ENCODE results near the gene TANK.
"Not testable (repeated sequence)": the region's sequence is repeated elsewhere in the genome, so short reads cannot be mapped to it uniquely, and the experiment has no call there.

The TANK gene

DNA sequence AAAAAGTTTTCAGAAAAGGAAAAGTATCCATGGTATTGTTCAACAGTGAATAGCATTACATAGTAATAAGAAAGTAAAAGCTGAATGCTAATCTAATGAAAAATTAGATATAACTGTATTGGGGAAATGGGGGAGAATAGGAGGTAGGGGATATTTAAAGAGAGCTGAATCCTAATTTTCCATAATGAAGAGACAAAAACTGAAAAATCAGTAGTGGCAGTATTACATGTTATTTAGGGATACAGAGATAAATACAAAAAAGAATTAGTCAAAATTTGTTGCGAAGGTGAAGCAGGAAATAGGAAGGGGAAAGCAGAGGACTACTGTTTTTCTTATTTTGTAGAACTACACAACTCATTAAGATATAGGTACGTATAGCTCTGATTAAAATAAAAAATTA is 9.1 kb downstream of the TANK start:
- Histone ChIP-seq H3K27me3 (ENCODE audit: insufficient read depth, low read length) (no peaks in the 10 kb centered on the region), H3K4me1 (ENCODE audit: control insufficient read depth, insufficient read depth, low read length, unreplicated experiment) (peaks cover 39% of the 10 kb centered on the region), H3K79me2 (ENCODE audit: control insufficient read depth, insufficient read depth, low read length, unreplicated experiment) (peaks cover 66% of the 10 kb centered on the region), H3K4me3 (ENCODE audit: low read depth, low read length) (no peak overlapping the region), H3K36me3 (ENCODE audit: insufficient read depth, low read length) (peaks cover 30% of the 10 kb centered on the region), H3K27ac (ENCODE audit: low read depth, low read length) (no peak overlapping the region), H2AFZ (ENCODE audit: low read length, unreplicated experiment) (no peak overlapping the region)

DNA sequence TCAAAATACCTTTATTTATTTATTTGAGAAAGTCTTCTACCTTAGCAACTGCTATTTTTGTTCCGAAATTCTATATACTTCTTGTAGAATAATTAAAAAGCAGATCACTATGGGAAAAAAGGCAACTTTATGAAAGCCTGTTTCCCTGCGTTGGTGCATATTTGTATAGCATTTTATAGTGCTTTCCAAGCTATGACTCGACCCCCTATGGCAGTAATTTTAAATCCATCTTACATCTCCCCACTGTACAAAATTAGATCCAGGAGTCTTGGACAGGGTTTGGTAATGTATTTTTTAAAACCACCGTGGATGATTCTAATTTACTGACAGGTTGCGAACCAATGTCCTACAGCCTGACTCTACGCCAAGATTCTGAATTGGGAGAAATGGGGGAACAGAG is 10.1 kb downstream of the TANK start:
- Histone ChIP-seq H3K79me2 (ENCODE audit: control insufficient read depth, insufficient read depth, low read length, unreplicated experiment) (peaks cover 58% of the 10 kb centered on the region), H3K27ac (ENCODE audit: low read depth, low read length) (no peak overlapping the region), H3K27me3 (ENCODE audit: insufficient read depth, low read length) (no peaks in the 10 kb centered on the region), H3K36me3 (ENCODE audit: insufficient read depth, low read length) (peaks cover 28% of the 10 kb centered on the region), H3K4me3 (ENCODE audit: low read depth, low read length) (no peak overlapping the region), H2AFZ (ENCODE audit: low read length, unreplicated experiment) (no peak overlapping the region), H3K4me1 (ENCODE audit: control insufficient read depth, insufficient read depth, low read length, unreplicated experiment) (peaks cover 29% of the 10 kb centered on the region)

DNA sequence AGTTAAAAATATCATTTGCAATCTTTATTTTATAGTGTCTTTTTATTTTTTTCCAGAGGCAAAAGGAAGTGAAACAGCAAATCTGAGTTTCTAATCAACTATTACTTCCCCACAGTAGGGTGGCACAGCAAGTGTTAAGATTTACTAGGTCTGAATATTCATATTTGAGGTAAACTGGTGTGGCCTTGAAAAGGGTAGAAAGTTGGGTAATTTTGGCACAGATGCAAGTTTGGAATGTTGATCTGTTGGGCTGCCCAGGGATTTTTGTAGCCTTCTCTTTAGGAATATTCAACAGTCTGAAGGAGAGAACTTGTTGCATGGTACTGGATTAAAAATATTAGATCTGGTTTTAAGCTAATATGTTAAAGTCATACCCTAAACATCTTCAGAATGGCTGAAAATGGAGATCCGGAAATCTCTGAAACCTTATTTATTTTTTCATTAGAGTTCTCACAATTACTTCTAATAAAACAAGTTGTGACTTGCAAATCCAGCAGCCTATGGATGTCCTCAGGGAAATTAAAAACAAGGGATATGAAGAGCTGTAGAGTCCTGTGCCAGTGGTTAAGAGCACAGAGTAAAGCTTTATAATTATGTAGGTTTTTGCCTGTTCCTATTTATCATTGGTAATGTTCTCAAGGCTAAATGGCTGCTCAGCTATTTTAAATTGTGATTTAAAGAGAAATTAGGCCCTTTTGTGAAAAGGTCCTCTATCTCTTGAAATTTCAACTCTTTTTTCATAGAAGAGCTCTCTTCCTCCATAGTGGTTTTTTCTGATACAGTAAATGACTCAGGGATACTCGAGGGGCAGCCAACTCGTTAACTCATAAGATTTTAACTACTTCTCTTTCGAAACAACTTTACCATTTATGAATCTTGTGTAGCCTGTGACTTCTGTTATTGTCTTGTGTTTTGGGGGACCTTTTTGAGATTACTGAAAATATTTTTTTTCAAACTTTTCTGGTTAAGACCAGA is 11.0 kb downstream of the TANK start:
- peaks cover 22% of the 10 kb centered on the region for H3K4me1 ChIP-seq (ENCODE audit: control insufficient read depth, insufficient read depth, low read length, unreplicated experiment)
- peak overlapping the region; percentile 32 for H3K27ac ChIP-seq (ENCODE audit: low read depth, low read length)
- H2AFZ ChIP-seq (ENCODE audit: low read length, unreplicated experiment) = no peak overlapping the region
- peaks cover 29% of the 10 kb centered on the region for H3K36me3 ChIP-seq (ENCODE audit: insufficient read depth, low read length)
- no peaks in the 10 kb centered on the region for H3K27me3 ChIP-seq (ENCODE audit: insufficient read depth, low read length)
- H3K79me2 ChIP-seq (ENCODE audit: control insufficient read depth, insufficient read depth, low read length, unreplicated experiment) = peaks cover 61% of the 10 kb centered on the region
- H3K4me3 ChIP-seq (ENCODE audit: low read depth, low read length) = no peak overlapping the region

DNA sequence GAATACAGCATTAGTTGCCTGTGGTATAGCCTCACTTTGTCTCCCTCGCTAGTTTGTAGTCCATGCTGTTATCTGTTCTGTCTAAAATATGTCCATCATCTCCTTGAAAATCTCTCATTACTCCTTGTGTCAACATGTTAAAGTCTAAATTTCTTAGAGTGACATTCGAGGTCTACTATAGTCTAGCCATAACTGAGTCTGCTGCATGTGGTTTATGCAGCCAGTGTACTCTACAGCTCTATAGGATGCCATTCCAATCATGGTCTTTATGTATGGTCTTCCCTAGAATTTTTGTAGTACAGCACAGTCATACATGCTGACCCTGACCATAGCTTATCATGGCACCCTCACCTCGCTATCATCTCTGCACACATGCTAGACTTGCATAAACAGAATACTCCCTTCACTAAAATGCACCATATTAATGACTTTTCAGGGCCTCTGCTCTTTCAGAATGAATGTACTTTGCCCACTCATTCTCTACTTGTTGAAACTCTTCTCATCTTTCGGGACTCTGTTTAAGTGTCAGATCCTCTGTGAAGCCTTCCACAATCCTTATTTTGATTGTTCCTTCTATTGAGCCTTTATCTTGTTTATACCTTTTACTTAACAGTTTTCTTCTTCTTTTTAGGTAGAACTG is 12.8 kb downstream of the TANK start:
- H3K4me3 ChIP-seq (ENCODE audit: low read depth, low read length) = no peak overlapping the region
- no peak overlapping the region for H2AFZ ChIP-seq (ENCODE audit: low read length, unreplicated experiment)
- no peak overlapping the region for H3K27ac ChIP-seq (ENCODE audit: low read depth, low read length)
- peaks cover 12% of the 10 kb centered on the region for H3K4me1 ChIP-seq (ENCODE audit: control insufficient read depth, insufficient read depth, low read length, unreplicated experiment)
- H3K27me3 ChIP-seq (ENCODE audit: insufficient read depth, low read length) = no peaks in the 10 kb centered on the region
- peaks cover 33% of the 10 kb centered on the region for H3K36me3 ChIP-seq (ENCODE audit: insufficient read depth, low read length)
- peaks cover 53% of the 10 kb centered on the region for H3K79me2 ChIP-seq (ENCODE audit: control insufficient read depth, insufficient read depth, low read length, unreplicated experiment)

DNA sequence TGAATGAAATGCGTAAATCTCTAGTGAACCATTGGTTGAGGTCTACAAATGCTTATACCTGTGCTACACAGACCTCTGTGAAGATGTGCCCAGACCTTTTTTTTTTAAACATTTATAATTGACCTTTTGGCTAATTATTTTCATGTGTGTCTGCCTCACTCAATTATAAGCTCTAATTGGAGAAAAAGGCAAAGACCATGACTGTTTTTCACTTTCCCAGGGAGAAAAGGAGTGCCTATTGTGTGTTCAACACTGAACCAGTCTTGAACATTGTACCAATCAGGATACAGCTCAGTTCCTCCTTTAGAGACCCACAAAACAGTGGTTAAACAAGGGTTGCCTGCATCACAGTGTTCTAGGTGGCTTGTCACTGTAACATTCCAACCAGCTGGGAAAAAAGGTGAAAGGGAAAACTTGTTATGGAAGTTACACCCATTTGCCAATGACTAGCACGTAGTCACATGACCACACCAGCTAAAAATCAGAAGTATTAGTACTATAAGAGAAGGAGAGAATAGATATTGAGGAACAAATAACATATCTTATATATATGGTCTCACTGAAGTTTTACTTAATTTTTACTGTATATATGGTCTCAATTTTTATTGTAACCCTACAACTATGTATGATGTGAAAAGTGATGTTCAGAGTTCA is 13.4 kb downstream of the TANK start:
- Histone ChIP-seq H2AFZ (ENCODE audit: low read length, unreplicated experiment) (no peak overlapping the region), H3K4me3 (ENCODE audit: low read depth, low read length) (no peak overlapping the region), H3K27me3 (ENCODE audit: insufficient read depth, low read length) (no peaks in the 10 kb centered on the region), H3K27ac (ENCODE audit: low read depth, low read length) (no peak overlapping the region), H3K36me3 (ENCODE audit: insufficient read depth, low read length) (peaks cover 35% of the 10 kb centered on the region), H3K4me1 (ENCODE audit: control insufficient read depth, insufficient read depth, low read length, unreplicated experiment) (peaks cover 12% of the 10 kb centered on the region), H3K79me2 (ENCODE audit: control insufficient read depth, insufficient read depth, low read length, unreplicated experiment) (peaks cover 48% of the 10 kb centered on the region)

DNA sequence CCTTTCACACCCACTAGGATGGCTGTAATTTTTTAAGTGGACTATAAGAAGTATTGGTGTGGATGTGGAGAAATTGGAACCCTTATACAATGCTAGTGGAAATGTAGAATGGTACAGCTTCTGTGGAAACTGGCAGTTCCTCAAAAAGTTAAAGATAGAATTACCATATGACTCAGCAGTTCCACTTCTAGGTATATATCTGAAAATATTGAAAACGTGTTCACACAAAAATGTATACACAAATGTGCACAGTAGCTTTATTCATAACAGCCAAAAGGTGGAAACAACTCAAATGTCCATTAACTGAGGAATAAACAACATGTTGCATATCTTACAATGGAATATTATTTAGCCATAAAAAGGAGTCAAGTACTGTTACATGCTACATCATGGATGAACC is 17.7 kb downstream of the TANK start:
- H3K36me3 ChIP-seq (ENCODE audit: insufficient read depth, low read length) = peaks cover 58% of the 10 kb centered on the region
- peaks cover 21% of the 10 kb centered on the region for H3K79me2 ChIP-seq (ENCODE audit: control insufficient read depth, insufficient read depth, low read length, unreplicated experiment)
- no peak overlapping the region for H2AFZ ChIP-seq (ENCODE audit: low read length, unreplicated experiment)

DNA sequence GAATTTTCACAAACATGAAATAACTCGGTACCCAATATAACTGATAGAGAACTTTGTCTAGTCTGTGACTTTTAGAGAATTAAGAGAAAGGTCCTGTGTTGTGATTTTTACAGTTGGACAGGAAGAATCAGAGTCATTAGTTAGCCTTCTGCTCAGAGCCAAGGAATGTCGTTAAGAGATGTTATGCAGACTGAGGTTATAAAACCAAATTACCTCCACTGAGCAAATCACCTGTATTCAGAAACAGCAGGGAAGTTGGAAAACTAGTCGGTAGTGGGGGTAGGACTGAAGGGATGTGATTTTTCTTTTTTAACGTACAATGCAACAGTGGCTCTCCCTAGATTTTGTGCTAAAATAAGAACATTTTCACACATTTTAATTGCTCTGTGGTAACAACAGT is 18.5 kb downstream of the TANK start:
- H3K4me3 ChIP-seq (ENCODE audit: low read depth, low read length) = no peak overlapping the region
- H3K36me3 ChIP-seq (ENCODE audit: insufficient read depth, low read length) = peaks cover 50% of the 10 kb centered on the region
- no peak overlapping the region for H3K27ac ChIP-seq (ENCODE audit: low read depth, low read length)
- no peaks in the 10 kb centered on the region for H3K27me3 ChIP-seq (ENCODE audit: insufficient read depth, low read length)
- H3K4me1 ChIP-seq (ENCODE audit: control insufficient read depth, insufficient read depth, low read length, unreplicated experiment) = no peaks in the 10 kb centered on the region
- peaks cover 13% of the 10 kb centered on the region for H3K79me2 ChIP-seq (ENCODE audit: control insufficient read depth, insufficient read depth, low read length, unreplicated experiment)
- H2AFZ ChIP-seq (ENCODE audit: low read length, unreplicated experiment) = no peak overlapping the region

More for the DNA sequence above, 17.7 kb downstream of the TANK start:
- Histone ChIP-seq H3K27ac (ENCODE audit: low read depth, low read length) (no peak overlapping the region), H3K4me3 (ENCODE audit: low read depth, low read length) (no peak overlapping the region), H3K4me1 (ENCODE audit: control insufficient read depth, insufficient read depth, low read length, unreplicated experiment) (no peaks in the 10 kb centered on the region), H3K27me3 (ENCODE audit: insufficient read depth, low read length) (no peaks in the 10 kb centered on the region)

DNA sequence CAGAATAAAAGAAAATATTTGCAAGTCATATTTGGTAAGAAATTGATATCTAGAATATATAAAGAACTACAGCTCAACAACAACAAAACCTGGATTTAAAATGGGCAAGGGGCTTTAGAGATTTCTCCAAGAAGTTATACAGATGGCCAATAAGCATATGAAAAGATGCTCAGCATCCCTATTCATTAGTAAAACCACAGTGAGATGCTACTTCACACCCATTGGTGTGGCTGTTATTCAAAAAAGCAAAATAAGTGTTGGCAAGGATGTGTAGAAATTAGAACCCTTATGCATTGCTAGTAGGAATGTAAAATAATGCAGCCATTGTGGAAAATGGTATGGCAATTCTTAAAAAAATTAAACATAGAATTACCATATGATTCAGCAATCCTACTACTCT is 29.8 kb downstream of the TANK start:
- Histone ChIP-seq H3K4me1 (ENCODE audit: control insufficient read depth, insufficient read depth, low read length, unreplicated experiment) (no peaks in the 10 kb centered on the region), H3K79me2 (ENCODE audit: control insufficient read depth, insufficient read depth, low read length, unreplicated experiment) (no peaks in the 10 kb centered on the region), H2AFZ (ENCODE audit: low read length, unreplicated experiment) (no peak overlapping the region), H3K36me3 (ENCODE audit: insufficient read depth, low read length) (peaks cover 28% of the 10 kb centered on the region), H3K27ac (ENCODE audit: low read depth, low read length) (no peak overlapping the region), H3K27me3 (ENCODE audit: insufficient read depth, low read length) (no peaks in the 10 kb centered on the region), H3K4me3 (ENCODE audit: low read depth, low read length) (no peak overlapping the region)

DNA sequence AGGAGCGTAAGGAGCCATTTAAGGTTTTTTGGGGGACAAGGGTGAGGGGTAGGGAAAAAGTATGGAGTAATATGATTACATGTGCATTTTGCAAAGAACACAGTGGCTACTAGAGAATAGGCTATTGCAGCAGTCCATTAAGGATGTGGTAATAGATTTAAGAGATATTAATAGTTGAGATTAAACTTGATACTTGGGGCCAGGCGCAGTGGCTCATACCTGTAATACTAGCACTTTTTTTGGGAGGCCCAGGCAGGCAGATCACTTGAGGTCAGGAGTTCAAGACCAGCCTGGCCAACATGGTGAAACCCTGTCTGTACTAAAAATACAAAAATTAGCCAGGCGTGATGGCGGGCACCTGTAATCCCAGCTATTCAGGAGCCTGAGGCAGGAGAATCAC is 35.4 kb downstream of the TANK start:
- not testable (repeated sequence) for H3K4me3 ChIP-seq (ENCODE audit: low read depth, low read length); H3K27me3 ChIP-seq (ENCODE audit: insufficient read depth, low read length)
- H3K36me3 ChIP-seq (ENCODE audit: insufficient read depth, low read length) = peaks cover 19% of the 10 kb centered on the region

DNA sequence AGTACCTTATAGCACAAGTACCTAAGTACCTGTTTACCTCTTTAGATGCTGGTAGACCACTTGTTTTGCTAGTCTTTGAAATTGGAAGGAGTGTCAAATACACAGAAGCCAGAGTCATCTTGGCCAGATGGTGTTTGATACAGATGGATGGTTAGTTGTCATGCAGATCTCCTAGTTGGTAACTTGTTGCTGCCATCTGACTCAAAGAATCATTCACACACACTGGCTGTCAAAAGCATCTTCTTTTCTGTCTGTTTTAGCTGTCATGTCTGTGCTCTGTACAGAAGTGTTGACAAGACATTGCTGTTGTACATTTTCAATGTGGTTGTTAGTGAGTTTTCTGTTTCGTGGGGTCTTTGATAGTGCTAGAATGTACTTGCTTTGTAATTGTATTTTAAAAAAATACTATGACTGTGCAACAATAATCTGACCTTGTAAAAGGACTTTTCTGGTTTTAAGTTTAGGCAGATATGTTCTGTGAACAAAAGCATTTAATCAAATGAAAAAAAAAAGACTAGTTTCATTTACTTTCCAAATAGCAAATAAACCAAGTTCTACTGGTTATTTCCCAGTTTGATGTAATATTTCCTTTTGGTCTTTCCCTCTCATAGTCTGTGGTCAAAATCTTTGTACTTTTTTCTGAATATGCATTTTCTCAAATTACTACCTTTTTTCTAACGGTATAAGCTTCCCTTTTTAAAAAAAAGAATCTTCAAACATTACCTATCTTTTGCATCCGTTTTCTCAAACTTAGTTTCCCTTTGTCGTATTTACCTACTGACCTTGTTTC is 39.9 kb downstream of the TANK start:
- no peak overlapping the region for H3K4me3 ChIP-seq (ENCODE audit: low read depth, low read length)
- H3K79me2 ChIP-seq (ENCODE audit: control insufficient read depth, insufficient read depth, low read length, unreplicated experiment) = peaks cover 14% of the 10 kb centered on the region
- H3K27ac ChIP-seq (ENCODE audit: low read depth, low read length) = no peak overlapping the region
- H3K36me3 ChIP-seq (ENCODE audit: insufficient read depth, low read length) = peaks cover 26% of the 10 kb centered on the region
- H3K4me1 ChIP-seq (ENCODE audit: control insufficient read depth, insufficient read depth, low read length, unreplicated experiment) = no peaks in the 10 kb centered on the region
- no peak overlapping the region for H2AFZ ChIP-seq (ENCODE audit: low read length, unreplicated experiment)
- no peaks in the 10 kb centered on the region for H3K27me3 ChIP-seq (ENCODE audit: insufficient read depth, low read length)

More for the DNA sequence above, 35.4 kb downstream of the TANK start:
- not testable (repeated sequence) for H3K79me2 ChIP-seq (ENCODE audit: control insufficient read depth, insufficient read depth, low read length, unreplicated experiment); H3K4me1 ChIP-seq (ENCODE audit: control insufficient read depth, insufficient read depth, low read length, unreplicated experiment); H3K27ac ChIP-seq (ENCODE audit: low read depth, low read length); H2AFZ ChIP-seq (ENCODE audit: low read length, unreplicated experiment)

Data from ACC112 (cell line).